Muscle layer of duodenum (tissue), 2 donors: ENCODE data around the gene CD247.

ENCODE experiments used
- H3K27ac ChIP-seq: one replicate; pipeline ENCODE4 v1.7.0; 2013; ENCODE audit warnings: mild to moderate bottlenecking, low read length
- H3K27me3 ChIP-seq: one replicate; pipeline ENCODE4 v1.7.0; 2013; ENCODE audit warnings: low read depth, mild to moderate bottlenecking, control low read depth, low read length
- H3K36me3 ChIP-seq, 2 donors: one replicate each; pipeline ENCODE4 v1.7.0; 2013; ENCODE audit warnings: low read length in 2 of 2, control low read depth in 1 of 2, mild to moderate bottlenecking in 1 of 2; ENCODE audit not compliant: insufficient read depth in 2 of 2, control insufficient read depth in 1 of 2
- H3K4me1 ChIP-seq, 2 donors: one replicate each; pipeline ENCODE4 v1.7.0; 2013; ENCODE audit warnings: low read length in 2 of 2, mild to moderate bottlenecking in 2 of 2, control low read depth in 1 of 2, moderate library complexity in 1 of 2; ENCODE audit not compliant: insufficient read depth in 2 of 2, control insufficient read depth in 1 of 2
- H3K4me3 ChIP-seq, 2 donors: one replicate each; pipeline ENCODE4 v1.7.0; 2013; ENCODE audit warnings: low read length in 2 of 2, low read depth in 1 of 2, mild to moderate bottlenecking in 1 of 2
- H3K9me3 ChIP-seq, 2 donors: one replicate each; pipeline ENCODE4 v1.7.0; 2013; ENCODE audit warnings: low read length in 2 of 2, control low read depth in 1 of 2, mild to moderate bottlenecking in 1 of 2; ENCODE audit not compliant: control insufficient read depth in 1 of 2
- donor health status: healthy.

CD247 gene

DNA sequence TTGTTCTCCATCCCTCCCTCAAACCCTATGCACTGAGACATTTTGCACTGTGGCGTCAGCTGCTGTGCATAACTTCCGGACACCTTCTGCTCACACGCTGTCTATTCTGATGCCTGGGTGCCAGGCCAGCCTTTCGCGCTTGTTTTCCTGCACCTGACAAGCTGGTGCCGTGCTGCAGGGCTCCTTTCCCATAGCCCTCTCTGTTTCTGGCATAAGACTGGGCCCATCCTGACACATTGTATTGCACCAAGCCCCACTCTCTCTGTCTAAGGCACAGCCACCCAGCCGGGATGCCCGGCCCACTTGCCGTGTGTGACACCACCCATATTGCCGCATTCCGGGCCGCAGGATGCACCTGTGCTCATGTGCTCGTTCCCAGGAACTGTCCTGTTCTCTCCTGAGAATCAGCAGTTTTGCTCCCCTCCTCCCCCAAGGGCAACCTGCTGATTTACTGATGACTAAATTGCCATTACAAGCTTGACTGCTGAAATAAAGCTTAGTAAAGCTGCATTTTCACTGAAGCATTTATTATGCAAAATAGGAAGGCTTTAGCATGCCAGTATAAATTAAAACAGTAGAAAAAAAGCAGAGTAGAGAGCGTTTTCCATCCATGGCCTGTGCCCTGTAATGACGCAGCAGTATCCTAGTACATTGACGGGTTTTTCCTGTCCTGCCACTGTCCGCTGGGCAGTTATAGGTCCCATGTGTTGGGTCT, 88.0 kb downstream of the CD247 start:
- no peak overlapping the region for H3K4me3 ChIP-seq
- H3K27me3 ChIP-seq: no peaks in the 10 kb centered on the region
- H3K27ac ChIP-seq: no peak overlapping the region
- H3K4me1 ChIP-seq: peaks cover 0 to 8% of the 10 kb centered on the region in 2 donors
- no peaks in the 10 kb centered on the region for H3K36me3 ChIP-seq
- no peaks in the 10 kb centered on the region for H3K9me3 ChIP-seq

- peaks cover 0 to 1% of the 10 kb centered on the region in 2 donors for H3K36me3 ChIP-seq
- H3K27ac ChIP-seq: no peak overlapping the region
- H3K4me1 ChIP-seq: peaks cover 0 to 8% of the 10 kb centered on the region in 2 donors
- H3K27me3 ChIP-seq: no peaks in the 10 kb centered on the region
- no peaks in the 10 kb centered on the region for H3K9me3 ChIP-seq
- H3K4me3 ChIP-seq: no peak overlapping the region
These were observed 88.7 kb downstream of the CD247 start for GRCh38 chr1:167429612-167430011.

GRCh38 chr1:167428395-167428794, 89.9 kb downstream of the CD247 start:
- Histone ChIP-seq H3K27ac (no peak overlapping the region), H3K27me3 (no peaks in the 10 kb centered on the region)

GRCh38 chr1:167427848-167428247, 90.5 kb downstream of the CD247 start:
- peaks cover 0 to 9% of the 10 kb centered on the region in 2 donors for H3K36me3 ChIP-seq
- no peaks in the 10 kb centered on the region for H3K9me3 ChIP-seq
- H3K4me1 ChIP-seq: peaks cover 0 to 8% of the 10 kb centered on the region in 2 donors
- H3K27me3 ChIP-seq: no peaks in the 10 kb centered on the region
- no peak overlapping the region for H3K4me3 ChIP-seq
- no peak overlapping the region for H3K27ac ChIP-seq

More at GRCh38 chr1:167428395-167428794, 89.9 kb downstream of the CD247 start:
- H3K36me3 ChIP-seq: peaks cover 0 to 9% of the 10 kb centered on the region in 2 donors
- H3K9me3 ChIP-seq: no peaks in the 10 kb centered on the region
- H3K4me1 ChIP-seq: peaks cover 0 to 8% of the 10 kb centered on the region in 2 donors
- no peak overlapping the region for H3K4me3 ChIP-seq

GRCh38 chr1:167426716-167427115, 91.6 kb downstream of the CD247 start:
- peaks cover 0 to 9% of the 10 kb centered on the region in 2 donors for H3K36me3 ChIP-seq
- peaks cover 0 to 8% of the 10 kb centered on the region in 2 donors for H3K4me1 ChIP-seq
- no peaks in the 10 kb centered on the region for H3K9me3 ChIP-seq
- no peak overlapping the region for H3K27ac ChIP-seq
- no peak overlapping the region for H3K4me3 ChIP-seq
- H3K27me3 ChIP-seq: no peaks in the 10 kb centered on the region

- Histone ChIP-seq H3K27me3 (no peaks in the 10 kb centered on the region), H3K36me3 (peaks cover 0 to 9% of the 10 kb centered on the region in 2 donors), H3K9me3 (no peaks in the 10 kb centered on the region), H3K4me1 (peaks cover 0 to 8% of the 10 kb centered on the region in 2 donors), H3K27ac (no peak overlapping the region), H3K4me3 (no peak overlapping the region)
These were observed 92.8 kb downstream of the CD247 start for GRCh38 chr1:167425482-167425881.

DNA sequence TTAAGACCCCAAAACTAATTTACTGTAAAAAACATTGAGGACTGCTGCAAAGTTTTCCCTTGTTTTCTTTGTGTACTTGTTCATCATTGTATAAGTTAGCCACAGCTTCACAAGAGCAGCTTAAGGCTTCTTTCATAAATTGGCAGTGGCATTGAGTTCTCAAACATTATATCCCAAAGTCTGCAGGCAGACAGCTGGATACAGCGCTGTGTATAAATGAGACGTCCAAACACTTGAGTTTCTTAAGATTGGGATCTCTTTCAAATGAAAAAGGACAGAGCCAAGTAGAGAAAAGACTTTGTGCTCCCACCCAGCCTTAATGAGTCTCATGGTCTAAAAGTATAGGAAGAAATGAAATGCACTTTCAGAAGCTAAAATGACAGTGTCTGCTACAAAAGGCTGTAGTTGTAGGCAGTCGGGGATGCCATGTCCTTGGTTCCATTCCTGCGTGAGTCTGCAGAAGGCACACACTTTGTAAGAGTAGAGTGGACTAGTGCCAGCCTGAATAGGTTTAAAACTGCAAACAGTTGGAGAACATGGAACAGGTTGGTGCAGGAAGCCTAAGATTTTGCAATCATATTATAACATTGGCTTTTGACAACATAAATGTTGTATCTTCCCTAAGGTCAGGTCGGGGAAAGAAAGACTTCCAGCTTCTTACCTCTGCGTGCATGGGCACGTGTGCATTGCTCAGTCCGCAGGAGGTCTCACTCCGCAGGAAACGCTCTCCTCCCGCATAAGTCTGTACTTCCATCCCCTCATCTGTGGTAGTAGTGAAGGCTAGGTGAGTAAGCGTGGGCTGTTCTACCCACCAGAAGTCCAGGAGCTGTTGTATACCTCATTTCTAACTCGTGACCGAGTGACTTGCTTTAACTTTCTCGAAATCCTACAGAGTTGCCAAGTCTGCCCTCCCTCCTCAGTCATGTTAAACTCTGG, 94.4 kb downstream of the CD247 start:
- no peak overlapping the region for H3K4me3 ChIP-seq
- H3K27ac ChIP-seq: no peak overlapping the region
- H3K9me3 ChIP-seq: no peaks in the 10 kb centered on the region
- no peaks in the 10 kb centered on the region for H3K27me3 ChIP-seq
- peaks cover 0 to 8% of the 10 kb centered on the region in 2 donors for H3K4me1 ChIP-seq
- peaks cover 0 to 9% of the 10 kb centered on the region in 2 donors for H3K36me3 ChIP-seq

DNA sequence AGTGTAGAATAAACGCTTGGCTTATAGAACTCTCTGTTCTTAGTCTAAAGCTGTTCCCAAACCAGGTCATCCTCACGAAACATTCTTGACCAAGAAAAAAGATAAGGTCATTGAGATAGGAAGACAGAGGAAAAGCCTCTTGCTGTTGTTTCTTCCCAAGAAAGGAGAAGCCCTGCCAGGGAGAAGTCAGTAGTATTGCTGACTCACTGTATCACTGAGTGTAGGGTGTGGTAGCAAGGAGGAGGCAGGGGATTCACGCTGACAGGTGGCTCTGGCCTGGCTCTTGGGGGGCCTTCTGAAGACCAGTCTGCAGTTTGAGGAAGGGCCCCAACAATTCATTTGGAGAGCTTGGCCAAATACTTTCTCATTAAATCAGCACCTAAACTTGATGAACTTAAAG, 97.8 kb downstream of the CD247 start:
- no peaks in the 10 kb centered on the region for H3K9me3 ChIP-seq
- H3K36me3 ChIP-seq: peaks cover 9 to 23% of the 10 kb centered on the region in 2 donors
- H3K27ac ChIP-seq: no peak overlapping the region
- H3K4me1 ChIP-seq: no peaks in the 10 kb centered on the region
- no peaks in the 10 kb centered on the region for H3K27me3 ChIP-seq
- no peak overlapping the region for H3K4me3 ChIP-seq

DNA sequence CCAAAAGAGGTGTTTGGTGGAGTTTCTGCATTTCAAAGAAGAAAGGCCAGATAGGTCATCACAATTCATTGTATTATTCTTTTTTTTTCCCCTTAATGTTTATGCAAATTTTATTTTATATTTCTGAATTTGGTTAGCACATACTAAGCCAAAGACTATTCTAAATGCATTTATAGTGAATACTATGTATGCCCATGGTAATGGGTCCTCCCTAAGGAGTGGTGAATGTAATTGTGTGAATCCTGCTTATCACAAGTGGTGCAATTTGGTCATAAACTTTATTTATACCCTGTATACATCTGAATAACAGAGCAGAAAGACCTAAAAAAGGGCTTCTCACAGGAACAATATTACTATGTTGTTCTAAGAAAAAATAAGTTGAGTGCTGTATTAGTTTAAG, 99.1 kb downstream of the CD247 start:
- Histone ChIP-seq H3K36me3 (peaks cover 12 to 29% of the 10 kb centered on the region in 2 donors), H3K4me3 (no peak overlapping the region), H3K9me3 (no peaks in the 10 kb centered on the region), H3K27me3 (no peaks in the 10 kb centered on the region), H3K4me1 (no peaks in the 10 kb centered on the region), H3K27ac (no peak overlapping the region)

GRCh38 chr1:167418391-167418790, 99.9 kb downstream of the CD247 start:
- Histone ChIP-seq H3K4me3 (no peak overlapping the region), H3K36me3 (peaks cover 12 to 33% of the 10 kb centered on the region in 2 donors), H3K27ac (no peak overlapping the region), H3K27me3 (no peaks in the 10 kb centered on the region), H3K9me3 (no peaks in the 10 kb centered on the region), H3K4me1 (no peaks in the 10 kb centered on the region)

- Histone ChIP-seq H3K9me3 (no peaks in the 10 kb centered on the region), H3K4me3 (no peak overlapping the region), H3K27ac (no peak overlapping the region), H3K36me3 (peaks cover 23 to 50% of the 10 kb centered on the region in 2 donors), H3K4me1 (no peaks in the 10 kb centered on the region), H3K27me3 (no peaks in the 10 kb centered on the region)
These were observed 101.8 kb downstream of the CD247 start for GRCh38 chr1:167416506-167416905.
